Measurements from ENCODE around the gene PIH1D1.
A peak's percentile ranks its signal among the peaks of the same experiment; 100 is the strongest.
"Not testable (repeated sequence)": the region's sequence is repeated elsewhere in the genome, so short reads cannot be mapped to it uniquely, and the experiment has no call there.

Gene PIH1D1

DNA sequence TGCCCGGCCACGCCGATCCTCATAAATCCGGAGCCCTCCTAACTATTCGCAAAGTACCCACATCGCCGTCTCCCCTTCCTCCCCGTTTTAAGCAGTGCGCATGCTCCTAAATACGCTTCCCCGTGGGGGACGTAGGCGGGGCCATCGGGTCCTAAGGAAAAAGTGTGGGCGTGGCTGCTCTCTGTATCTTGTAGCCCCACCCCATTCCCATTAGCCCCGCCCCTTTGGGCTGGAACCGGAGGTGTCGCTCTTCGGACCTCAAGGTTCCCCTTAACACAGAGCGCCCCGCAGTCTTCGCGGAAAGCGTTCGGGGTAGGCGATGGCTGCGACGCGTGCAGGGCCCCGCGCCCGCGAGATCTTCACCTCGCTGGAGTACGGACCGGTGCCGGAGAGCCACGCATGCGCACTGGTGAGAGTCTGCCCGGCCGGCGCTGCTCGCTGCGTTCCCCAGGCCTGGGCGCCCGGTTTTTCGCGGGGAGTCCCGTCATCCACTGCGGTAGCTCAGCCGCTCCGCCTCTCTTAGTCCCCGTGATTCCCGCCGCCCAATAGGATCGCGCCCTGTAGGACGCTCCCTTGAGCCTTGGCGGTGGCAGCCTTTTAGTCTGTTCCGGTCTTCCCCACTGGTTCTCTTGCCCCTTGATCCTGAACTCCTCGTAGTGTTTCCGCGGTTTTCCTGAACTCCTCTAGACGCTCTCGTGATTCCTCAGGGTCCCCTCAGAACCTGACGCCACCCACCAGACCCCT, 1.6 kb upstream of the PIH1D1 start, which contains the start of gene ALDH16A1:
Gene ALDH16A1, plus strand, starts transcription at position 213 of the 744 bp plus-strand sequence. Its CDS starts 107 bp downstream, at position 320.
- DNase-seq = peak; percentile 97

DNA sequence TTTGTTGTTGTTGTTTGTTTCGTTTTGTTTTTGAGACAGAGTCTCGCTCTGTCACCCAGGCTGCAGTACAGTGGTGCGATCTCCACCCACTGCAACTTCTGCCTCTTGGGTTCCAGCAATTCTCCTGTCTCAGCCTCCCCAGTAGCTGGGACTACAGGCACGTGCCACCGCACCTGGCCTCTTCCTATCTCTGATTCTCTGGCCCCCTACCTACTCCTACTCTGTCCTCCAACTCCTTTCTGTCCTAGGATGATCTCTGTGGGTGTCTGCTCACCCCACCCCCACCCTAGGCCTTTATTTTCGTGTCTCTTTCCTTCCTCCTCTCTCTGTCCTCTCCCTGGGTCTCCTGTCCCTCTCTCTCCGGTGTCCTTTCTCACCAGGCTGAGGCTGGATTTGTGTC, 1.2 kb downstream of the PIH1D1 start:
- DNase-seq = no peak

- no peak for DNase-seq
Observed at GRCh38 chr19:49448432-49448786, 3.2 kb downstream of the PIH1D1 start.

- DNase-seq = no peak
Observed at GRCh38 chr19:49447485-49448431, 3.9 kb downstream of the PIH1D1 start.

DNA sequence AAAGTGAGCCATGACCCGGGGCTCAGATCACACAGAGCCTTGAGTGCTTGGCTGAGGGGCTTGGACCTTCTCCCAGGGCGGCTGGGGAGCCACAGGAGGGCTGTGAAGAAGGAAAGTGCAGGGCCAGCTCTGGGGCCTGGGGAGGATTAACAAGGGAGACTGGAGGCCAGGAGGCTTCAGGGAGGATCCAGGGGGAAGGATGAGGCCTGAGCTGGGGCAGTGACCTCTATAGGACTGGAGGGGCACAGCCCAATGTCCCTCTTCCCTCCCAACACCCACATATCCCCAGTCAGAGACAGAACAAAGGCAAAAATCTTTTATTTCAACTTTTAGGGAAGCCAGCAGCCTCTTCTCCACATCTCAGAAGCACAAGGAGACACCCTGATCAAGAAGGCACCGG, 5.6 kb downstream of the PIH1D1 start:
- no peak for DNase-seq

DNA sequence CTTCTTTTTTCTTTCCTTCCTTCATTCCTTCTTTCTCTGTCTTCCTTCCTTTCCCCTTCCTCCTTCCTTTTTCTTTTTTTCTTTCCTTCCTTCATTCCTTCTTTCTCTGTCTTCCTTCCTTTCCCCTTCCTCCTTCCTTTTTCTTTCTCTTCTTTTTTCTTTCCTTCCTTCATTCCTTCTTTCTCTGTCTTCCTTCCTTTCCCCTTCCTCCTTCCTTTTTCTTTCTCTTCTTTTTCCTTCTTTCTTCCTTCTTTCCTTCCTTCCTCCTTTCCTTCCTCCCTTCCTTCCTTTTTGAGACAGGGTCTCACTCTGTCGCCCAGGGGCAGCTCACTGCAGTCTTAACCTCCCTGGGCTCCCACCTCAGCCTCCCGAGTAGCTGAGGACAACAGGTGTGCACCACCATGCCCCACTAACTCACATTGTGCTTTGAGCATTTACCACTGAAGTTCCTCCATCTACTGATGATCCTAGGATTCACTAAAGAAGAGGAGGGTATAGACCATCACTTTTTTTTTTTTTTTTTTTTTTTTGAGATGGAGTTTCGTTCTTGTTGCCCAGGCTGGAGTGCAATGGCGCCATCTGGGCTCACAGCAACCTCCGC, 7.4 kb downstream of the PIH1D1 start:
- DNase-seq = not testable (repeated sequence)

DNA sequence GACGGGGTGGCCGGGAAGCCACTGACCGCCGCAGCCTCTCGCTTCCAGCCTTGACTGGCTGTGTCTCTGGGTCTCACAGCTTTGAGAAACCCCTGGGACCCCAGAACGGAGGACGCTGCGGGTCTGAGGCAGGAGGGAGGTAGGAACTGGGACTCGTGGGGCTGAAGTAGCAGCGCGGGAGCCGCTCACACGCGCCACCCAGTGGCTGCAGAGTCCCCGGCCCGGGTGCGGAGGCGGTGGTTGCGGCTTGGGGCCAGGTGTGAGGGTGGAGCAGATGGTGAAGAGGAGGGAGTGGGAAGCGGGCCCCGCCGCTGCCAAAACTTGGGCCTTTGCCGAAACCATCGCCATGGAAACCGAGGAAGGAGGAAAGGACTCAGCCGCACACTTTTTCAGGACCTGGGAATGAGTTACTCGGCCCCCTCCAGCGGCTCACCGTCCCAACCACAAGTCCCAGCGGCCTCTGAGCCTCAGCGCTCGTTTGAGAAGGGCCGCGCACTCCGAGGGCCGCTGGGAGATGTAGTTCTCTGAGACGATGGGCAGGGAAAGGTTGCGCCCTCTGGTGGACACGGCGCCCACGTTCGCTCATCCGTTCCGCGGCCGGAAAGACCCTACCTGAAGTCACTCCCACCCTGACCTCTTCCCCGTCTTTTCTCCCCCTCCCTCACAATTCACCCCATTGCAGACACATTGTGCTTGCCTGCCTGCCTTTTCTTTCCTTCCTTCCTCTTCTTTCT, 8.1 kb downstream of the PIH1D1 start:
- peak; percentile 91 for DNase-seq

DNA sequence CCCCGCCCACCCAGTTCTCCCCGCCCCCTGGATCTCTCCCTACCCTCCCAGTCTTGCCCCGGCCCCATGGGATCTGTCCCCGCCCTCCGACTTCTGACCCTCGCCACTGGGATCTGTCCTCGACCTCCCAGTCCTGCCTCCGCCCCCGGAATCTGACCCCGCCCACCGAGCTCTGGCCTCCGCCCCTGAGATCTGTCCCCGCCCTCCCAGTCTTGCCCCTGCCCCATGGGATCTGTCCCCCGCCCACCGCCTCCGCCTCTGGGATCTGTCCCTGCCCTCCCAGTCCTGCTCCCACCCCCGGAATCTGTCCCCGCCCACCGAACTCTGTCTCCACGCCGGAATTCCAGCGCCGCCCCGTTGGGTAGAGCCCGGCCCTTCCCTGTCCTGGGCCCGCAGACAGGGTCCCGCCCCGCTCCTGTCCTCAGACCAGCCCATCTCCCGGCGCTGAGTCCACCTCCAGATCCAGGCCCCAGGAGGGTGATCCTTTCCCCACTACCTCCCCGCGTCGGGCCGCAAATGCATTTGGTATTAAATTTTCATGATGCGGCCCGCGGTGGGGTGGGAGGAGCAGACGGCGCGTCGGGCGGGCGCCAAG, 8.7 kb downstream of the PIH1D1 start:
- peak; percentile 46 for DNase-seq

- DNase-seq = no peak
Observed at GRCh38 chr19:49442354-49442753, 9.3 kb downstream of the PIH1D1 start.

DNA sequence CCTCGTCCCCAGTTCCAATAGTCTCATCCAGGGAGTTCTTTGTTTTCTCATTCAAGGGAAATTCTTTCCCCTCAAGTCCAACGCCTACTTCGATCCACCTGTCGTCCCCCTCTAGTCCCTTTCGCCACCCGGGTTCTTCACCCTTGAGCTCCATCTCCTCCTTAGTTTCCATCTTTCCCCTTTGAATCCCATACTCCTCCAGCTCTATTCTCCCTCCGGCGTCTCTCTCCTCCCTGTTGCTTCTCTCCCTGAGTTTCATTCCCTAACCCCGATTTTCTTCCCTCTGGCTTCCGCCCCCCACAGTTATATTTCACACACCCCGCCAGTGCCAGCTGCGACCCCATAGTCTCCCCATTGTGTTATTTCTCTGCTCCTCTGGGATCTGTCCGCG, 9.7 kb downstream of the PIH1D1 start:
- DNase-seq = no peak

GRCh38 chr19:49441210-49441959, 10.2 kb downstream of the PIH1D1 start, which contains the start of gene SLC17A7:
SLC17A7 (minus strand) TSS chr19:49441527; CDS start chr19:49441379, 148 bp downstream.
- peak; percentile 41 for DNase-seq

- no peak for DNase-seq
Observed at GRCh38 chr19:49440439-49441209, 11.0 kb downstream of the PIH1D1 start.

- no peak for DNase-seq
Observed at GRCh38 chr19:49439836-49440235, 11.8 kb downstream of the PIH1D1 start.

GRCh38 chr19:49438261-49438660, 13.4 kb downstream of the PIH1D1 start:
- DNase-seq = no peak

DNA sequence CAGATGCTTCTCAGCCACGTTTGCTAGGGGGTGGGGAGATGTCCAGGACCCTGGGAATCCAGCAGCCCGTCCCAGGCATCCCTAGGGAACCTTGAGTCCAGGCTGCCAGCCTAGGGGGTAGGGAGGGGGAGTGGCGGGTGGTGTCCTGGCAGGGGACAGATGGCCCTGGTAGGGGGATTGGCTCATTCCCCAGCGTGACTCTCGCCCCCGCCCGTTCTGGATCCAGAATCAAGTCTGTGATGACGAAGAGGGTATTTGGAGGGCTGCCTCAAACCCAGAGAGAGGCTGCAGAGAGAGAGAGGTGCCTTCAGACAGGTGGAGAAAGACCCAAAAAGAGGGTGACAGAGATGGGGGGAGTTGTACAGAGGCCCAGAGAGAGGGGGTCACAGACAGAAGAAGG, 14.4 kb downstream of the PIH1D1 start:
- DNase-seq = no peak

- peak; percentile 54 for DNase-seq
Observed at GRCh38 chr19:49436381-49437017, 15.1 kb downstream of the PIH1D1 start.

- no peak for DNase-seq
Observed at GRCh38 chr19:49435670-49436069, 15.9 kb downstream of the PIH1D1 start.

DNA sequence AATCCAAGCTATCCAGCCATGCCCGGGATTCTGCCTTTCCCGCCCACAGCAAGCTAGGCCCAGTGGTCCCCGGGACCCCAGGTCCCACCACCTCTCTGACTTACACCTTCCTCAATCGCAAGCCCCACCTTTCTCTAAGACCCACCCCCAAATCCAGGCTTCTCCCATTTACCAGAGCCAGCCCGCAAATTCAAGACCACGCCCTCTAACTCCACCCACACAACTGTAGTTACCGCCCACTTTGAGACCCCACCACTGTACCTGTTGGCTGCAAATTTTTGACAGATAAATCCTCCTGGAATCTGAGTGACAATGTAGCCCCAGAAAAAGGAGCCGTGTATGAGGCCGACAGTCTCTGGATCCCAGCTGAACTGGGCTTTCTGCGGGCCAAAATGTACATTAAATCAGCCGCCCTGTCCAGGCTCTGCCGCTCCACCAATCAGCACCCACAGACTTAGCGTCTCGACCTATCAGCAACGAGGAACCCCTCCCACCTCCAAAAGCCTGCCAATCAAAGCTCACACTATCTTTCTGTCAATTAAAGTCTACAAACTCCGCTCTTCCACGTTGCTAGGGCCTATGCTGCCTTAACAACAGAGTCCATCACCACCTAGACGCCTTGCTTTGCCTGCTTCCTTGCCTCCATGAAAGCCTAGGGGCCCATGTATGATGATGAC, 16.6 kb downstream of the PIH1D1 start:
- no peak for DNase-seq

- DNase-seq = no peak
Observed at GRCh38 chr19:49433240-49433901, 18.2 kb downstream of the PIH1D1 start.

All from activated CD4-positive, alpha-beta T cell treated with anti-CD3 and anti-CD28 coated beads, Interleukin-2, amount 50 U/mL, for 1 hour (primary cell).